ENCODE measurements around the gene CA5A.

The CA5A gene

GRCh38 chr16:87956365-87957231 lies 20.3 kb upstream of the CA5A start:
- Histone ChIP-seq H3K27me3 (ENCODE audit: insufficient read depth, low read length) (no peaks in the 10 kb centered on the region), H3K4ac (ENCODE audit: low read depth, low read length) (peak overlapping the region; percentile 60), H4K91ac (ENCODE audit: low read depth, low read length) (no peak overlapping the region), H3K18ac (ENCODE audit: low read length) (peak overlapping the region; percentile 46), H3K4me2 (ENCODE audit: low read length) (no peak overlapping the region), H2AK5ac (ENCODE audit: low read length) (peak overlapping the region; percentile 38), H3K79me2 (ENCODE audit: control insufficient read depth, insufficient read depth, low read length, poor library complexity) (peaks cover 22% of the 10 kb centered on the region), H4K8ac (ENCODE audit: low read depth, low read length) (peak overlapping the region; percentile 21), H3K79me1 (ENCODE audit: low read length) (peaks cover 4% of the 10 kb centered on the region), H4K12ac (ENCODE audit: low read depth, low read length) (no peak overlapping the region), H2BK120ac (ENCODE audit: insufficient read depth, low read length, poor library complexity) (no peak overlapping the region), H3K14ac (ENCODE audit: low read length) (no peak overlapping the region), H2AFZ (ENCODE audit: insufficient read depth, low read length, poor library complexity) (no peak overlapping the region), H3K4me3 (ENCODE audit: low read depth, low read length) (no peak overlapping the region), H2BK5ac (ENCODE audit: low read depth, low read length, poor library complexity) (no peak overlapping the region), H2BK12ac (ENCODE audit: low read length) (no peak overlapping the region), H3K4me1 (ENCODE audit: control insufficient read depth in 1 of 2, insufficient read depth in 2 of 2, low read length in 2 of 2) (peaks cover 15 to 20% of the 10 kb centered on the region in 2 experiments), H3K36me3 (ENCODE audit: control insufficient read depth in 1 of 2, insufficient read depth in 2 of 2, low read length in 2 of 2) (peaks cover 31 to 32% of the 10 kb centered on the region in 2 experiments), H3K27ac (ENCODE audit: low read depth, low read length) (peak overlapping the region; percentile 2), H3K9me3 (ENCODE audit: insufficient read depth, low read depth, low read length) (no peaks in the 10 kb centered on the region), H3K9ac (ENCODE audit: low read length) (no peak overlapping the region), H3K23ac (ENCODE audit: low read length) (no peak overlapping the region)
- peak in 1 of 2 donors; percentile 19 for DNase-seq
- WGBS (ENCODE audit: extremely low coverage, insufficient coverage, insufficient read length): no CpG with 5 or more reads among the region's 30 CpGs

GRCh38 chr16:87956098-87956364 lies 19.7 kb upstream of the CA5A start:
- no peak overlapping the region for H3K9ac ChIP-seq (ENCODE audit: low read length)
- H3K18ac ChIP-seq (ENCODE audit: low read length): no peak overlapping the region
- H4K91ac ChIP-seq (ENCODE audit: low read depth, low read length): no peak overlapping the region
- H4K12ac ChIP-seq (ENCODE audit: low read depth, low read length): no peak overlapping the region
- H3K27me3 ChIP-seq (ENCODE audit: insufficient read depth, low read length): no peaks in the 10 kb centered on the region
- H3K4me1 ChIP-seq (ENCODE audit: control insufficient read depth in 1 of 2, insufficient read depth in 2 of 2, low read length in 2 of 2): peaks cover 15 to 20% of the 10 kb centered on the region in 2 experiments
- peaks cover 7% of the 10 kb centered on the region for H3K79me1 ChIP-seq (ENCODE audit: low read length)
- H4K8ac ChIP-seq (ENCODE audit: low read depth, low read length): no peak overlapping the region
- H3K23ac ChIP-seq (ENCODE audit: low read length): no peak overlapping the region
- H2BK12ac ChIP-seq (ENCODE audit: low read length): no peak overlapping the region
- no peak overlapping the region for H3K4me3 ChIP-seq (ENCODE audit: low read depth, low read length)
- no peak overlapping the region for H2AK5ac ChIP-seq (ENCODE audit: low read length)
- DNase-seq: peak in 1 of 2 donors; percentile 28
- H3K27ac ChIP-seq (ENCODE audit: low read depth, low read length): peak overlapping the region; percentile 2
- H3K4me2 ChIP-seq (ENCODE audit: low read length): no peak overlapping the region
- peaks cover 31 to 32% of the 10 kb centered on the region in 2 experiments for H3K36me3 ChIP-seq (ENCODE audit: control insufficient read depth in 1 of 2, insufficient read depth in 2 of 2, low read length in 2 of 2)
- no peak overlapping the region for H2BK120ac ChIP-seq (ENCODE audit: insufficient read depth, low read length, poor library complexity)
- no peak overlapping the region for H2AFZ ChIP-seq (ENCODE audit: insufficient read depth, low read length, poor library complexity)
- WGBS (ENCODE audit: extremely low coverage, insufficient coverage, insufficient read length): no CpG with 5 or more reads among the region's 3 CpGs
- no peaks in the 10 kb centered on the region for H3K9me3 ChIP-seq (ENCODE audit: insufficient read depth, low read depth, low read length)
- no peak overlapping the region for H2BK5ac ChIP-seq (ENCODE audit: low read depth, low read length, poor library complexity)
- H3K14ac ChIP-seq (ENCODE audit: low read length): no peak overlapping the region
- no peak overlapping the region for H3K4ac ChIP-seq (ENCODE audit: low read depth, low read length)
- H3K79me2 ChIP-seq (ENCODE audit: control insufficient read depth, insufficient read depth, low read length, poor library complexity): peaks cover 23% of the 10 kb centered on the region

GRCh38 chr16:87955302-87956097 lies 19.2 kb upstream of the CA5A start:
- Histone ChIP-seq H3K18ac (ENCODE audit: low read length) (no peak overlapping the region), H2BK120ac (ENCODE audit: insufficient read depth, low read length, poor library complexity) (no peak overlapping the region), H4K12ac (ENCODE audit: low read depth, low read length) (no peak overlapping the region), H2AFZ (ENCODE audit: insufficient read depth, low read length, poor library complexity) (no peak overlapping the region), H3K27ac (ENCODE audit: low read depth, low read length) (no peak overlapping the region), H4K91ac (ENCODE audit: low read depth, low read length) (no peak overlapping the region), H2BK12ac (ENCODE audit: low read length) (no peak overlapping the region), H4K8ac (ENCODE audit: low read depth, low read length) (no peak overlapping the region), H3K79me1 (ENCODE audit: low read length) (peaks cover 11% of the 10 kb centered on the region), H2AK5ac (ENCODE audit: low read length) (no peak overlapping the region), H3K79me2 (ENCODE audit: control insufficient read depth, insufficient read depth, low read length, poor library complexity) (peaks cover 24% of the 10 kb centered on the region), H3K4me2 (ENCODE audit: low read length) (no peak overlapping the region), H3K4ac (ENCODE audit: low read depth, low read length) (peak overlapping the region; percentile 5), H3K27me3 (ENCODE audit: insufficient read depth, low read length) (no peaks in the 10 kb centered on the region), H2BK5ac (ENCODE audit: low read depth, low read length, poor library complexity) (no peak overlapping the region), H3K4me3 (ENCODE audit: low read depth, low read length) (no peak overlapping the region), H3K23ac (ENCODE audit: low read length) (no peak overlapping the region), H3K14ac (ENCODE audit: low read length) (no peak overlapping the region), H3K9me3 (ENCODE audit: insufficient read depth, low read depth, low read length) (no peaks in the 10 kb centered on the region), H3K36me3 (ENCODE audit: control insufficient read depth in 1 of 2, insufficient read depth in 2 of 2, low read length in 2 of 2) (peaks cover 31 to 32% of the 10 kb centered on the region in 2 experiments), H3K4me1 (ENCODE audit: control insufficient read depth in 1 of 2, insufficient read depth in 2 of 2, low read length in 2 of 2) (peaks cover 15 to 21% of the 10 kb centered on the region in 2 experiments), H3K9ac (ENCODE audit: low read length) (no peak overlapping the region)
- peak in 1 of 2 donors; percentile 29 for DNase-seq
- WGBS (ENCODE audit: extremely low coverage, insufficient coverage, insufficient read length): no CpG with 5 or more reads among the region's 18 CpGs

GRCh38 chr16:87954826-87955225 lies 18.5 kb upstream of the CA5A start:
- Histone ChIP-seq H3K36me3 (ENCODE audit: control insufficient read depth in 1 of 2, insufficient read depth in 2 of 2, low read length in 2 of 2) (peaks cover 31 to 32% of the 10 kb centered on the region in 2 experiments), H3K14ac (ENCODE audit: low read length) (no peak overlapping the region), H3K27ac (ENCODE audit: low read depth, low read length) (no peak overlapping the region), H3K23ac (ENCODE audit: low read length) (no peak overlapping the region), H3K9ac (ENCODE audit: low read length) (no peak overlapping the region), H3K4ac (ENCODE audit: low read depth, low read length) (peak overlapping the region; percentile 5), H4K12ac (ENCODE audit: low read depth, low read length) (no peak overlapping the region), H4K91ac (ENCODE audit: low read depth, low read length) (no peak overlapping the region), H3K4me1 (ENCODE audit: control insufficient read depth in 1 of 2, insufficient read depth in 2 of 2, low read length in 2 of 2) (peaks cover 15 to 24% of the 10 kb centered on the region in 2 experiments), H3K18ac (ENCODE audit: low read length) (no peak overlapping the region), H2AK5ac (ENCODE audit: low read length) (no peak overlapping the region), H4K8ac (ENCODE audit: low read depth, low read length) (no peak overlapping the region), H3K9me3 (ENCODE audit: insufficient read depth, low read depth, low read length) (no peaks in the 10 kb centered on the region), H3K27me3 (ENCODE audit: insufficient read depth, low read length) (no peaks in the 10 kb centered on the region), H2BK120ac (ENCODE audit: insufficient read depth, low read length, poor library complexity) (no peak overlapping the region), H3K79me1 (ENCODE audit: low read length) (peaks cover 13% of the 10 kb centered on the region), H3K4me2 (ENCODE audit: low read length) (no peak overlapping the region), H3K4me3 (ENCODE audit: low read depth, low read length) (no peak overlapping the region), H2BK12ac (ENCODE audit: low read length) (no peak overlapping the region), H2AFZ (ENCODE audit: insufficient read depth, low read length, poor library complexity) (no peak overlapping the region), H2BK5ac (ENCODE audit: low read depth, low read length, poor library complexity) (no peak overlapping the region), H3K79me2 (ENCODE audit: control insufficient read depth, insufficient read depth, low read length, poor library complexity) (peaks cover 24% of the 10 kb centered on the region)
- DNase-seq: no peak
- no CpG with 5 or more reads among the region's 15 CpGs for WGBS (ENCODE audit: extremely low coverage, insufficient coverage, insufficient read length)
